Stimulated activated CD4-positive, alpha-beta T cell treated with anti-CD3 and anti-CD28 coated beads, Interleukin-1b, Interleukin-23, amount 100 ng/mL, for 1 hour (primary cell): ENCODE data around the gene EML2.
"Not testable (repeated sequence)": the region's sequence is repeated elsewhere in the genome, so short reads cannot be mapped to it uniquely, and the experiment has no call there.

Source experiments
- DNase-seq, 2 donors: peaks; one replicate each; pipeline ENCODE4 v3.0.0-alpha.2; 2020; ENCODE audit warnings: low read depth in 2 of 2

The EML2 gene

GRCh38 chr19:45616704-45617017 is 22.5 kb downstream of the EML2 start:
- no peak for DNase-seq

- peak; percentile 47 to 68 for DNase-seq
Measured at GRCh38 chr19:45615795-45616703, 23.1 kb downstream of the EML2 start.

GRCh38 chr19:45615056-45615455 is 24.1 kb downstream of the EML2 start:
- DNase-seq: not testable (repeated sequence)

GRCh38 chr19:45613926-45614725 is 25.1 kb downstream of the EML2 start:
- DNase-seq: no peak

- DNase-seq: no peak
Measured at GRCh38 chr19:45608948-45609347, 30.2 kb downstream of the EML2 start.

DNA sequence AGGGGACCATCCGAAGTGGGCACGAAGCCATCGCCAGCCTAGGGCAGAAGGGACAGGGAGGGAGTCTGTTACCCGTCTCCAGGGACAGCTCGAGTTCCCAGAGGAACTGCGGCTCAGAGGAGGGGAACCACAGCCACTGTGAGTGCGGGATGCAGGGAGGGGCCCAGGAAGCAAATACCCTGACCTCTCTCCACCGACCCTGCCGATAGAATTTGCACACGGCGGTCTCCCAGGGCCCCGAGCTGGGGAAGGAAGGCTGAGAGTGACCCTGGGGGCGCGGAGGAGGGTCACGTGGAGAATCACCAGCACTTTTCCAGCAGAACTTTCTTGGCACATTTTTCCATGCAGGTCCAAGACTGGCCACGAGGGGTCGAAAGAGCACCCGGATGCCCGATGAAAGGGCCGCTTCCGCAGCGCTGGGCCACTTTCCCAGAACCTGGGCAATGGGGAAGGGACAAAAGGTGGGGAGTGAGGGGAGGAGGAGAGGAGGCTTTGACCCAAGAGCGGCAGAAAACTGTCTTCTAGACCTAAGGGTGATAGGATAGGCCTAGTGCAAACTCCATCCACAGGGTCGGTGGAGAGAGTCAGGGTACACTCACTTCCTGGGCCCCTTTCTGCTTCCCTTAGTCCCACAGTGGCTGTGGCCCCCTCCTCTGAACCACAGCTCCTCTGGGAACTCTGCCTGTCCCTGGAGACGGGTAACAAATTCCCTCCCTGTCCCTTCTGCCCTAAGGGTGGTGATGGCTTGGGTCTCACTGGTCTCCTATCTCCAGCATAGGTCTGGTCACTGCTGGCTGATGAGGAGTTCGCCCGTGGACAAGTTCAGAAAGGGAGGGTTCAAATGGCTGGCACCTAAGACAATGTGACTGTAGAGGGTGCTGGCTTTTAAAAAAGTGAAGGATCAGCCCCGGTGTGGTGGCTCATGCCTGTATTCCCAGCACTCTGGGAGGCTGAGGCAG is 31.8 kb downstream of the EML2 start:
- DNase-seq: no peak

DNA sequence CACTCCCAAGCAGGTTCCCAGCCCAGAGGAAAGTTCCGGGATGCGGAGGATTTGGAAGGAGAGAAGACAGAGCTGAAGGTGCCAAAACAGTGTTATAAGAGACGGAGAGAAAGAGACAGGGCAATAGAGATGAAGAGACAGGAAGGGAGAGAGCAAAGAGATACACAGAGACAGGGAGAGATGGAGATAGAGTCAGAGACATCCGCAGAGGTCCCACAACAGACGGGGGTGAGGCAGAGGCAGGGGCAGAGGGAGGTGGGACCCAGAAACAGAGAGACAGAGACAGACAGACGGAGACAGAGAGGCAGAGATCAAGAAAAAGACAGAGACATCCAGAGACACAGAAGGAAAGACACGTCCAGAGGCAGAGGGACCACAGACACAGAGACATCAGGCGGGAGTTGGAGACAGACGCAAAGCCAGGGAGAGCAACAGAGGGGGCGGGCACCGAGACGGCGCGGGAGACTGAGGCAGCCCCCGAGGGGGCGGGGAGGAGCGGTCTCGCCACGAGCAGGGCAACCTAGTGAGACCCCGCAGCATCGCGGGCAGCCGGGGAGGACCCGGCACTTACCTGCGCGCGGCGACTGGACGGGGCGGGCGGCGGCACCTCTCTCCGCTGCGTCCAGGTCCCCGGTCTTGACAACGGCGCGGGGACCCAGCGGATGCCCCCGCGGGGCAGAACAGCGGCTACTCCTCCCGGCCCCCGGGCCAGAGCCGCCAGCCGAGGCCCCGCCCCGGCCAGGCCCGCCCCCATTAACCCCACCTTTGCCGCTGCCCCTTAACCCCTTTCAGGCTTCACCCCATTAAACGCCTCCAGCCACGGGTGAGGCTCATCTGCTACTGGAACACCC is 37.4 kb downstream of the EML2 start, which contains the start of gene GPR4:
TSS of gene GPR4 (minus strand) at position 689 of the 851 bp plus-strand sequence. CDS start 10,346 bp downstream, outside the sequence.
- no peak for DNase-seq

GRCh38 chr19:45601115-45601514 is 38.1 kb downstream of the EML2 start:
- no peak for DNase-seq

DNA sequence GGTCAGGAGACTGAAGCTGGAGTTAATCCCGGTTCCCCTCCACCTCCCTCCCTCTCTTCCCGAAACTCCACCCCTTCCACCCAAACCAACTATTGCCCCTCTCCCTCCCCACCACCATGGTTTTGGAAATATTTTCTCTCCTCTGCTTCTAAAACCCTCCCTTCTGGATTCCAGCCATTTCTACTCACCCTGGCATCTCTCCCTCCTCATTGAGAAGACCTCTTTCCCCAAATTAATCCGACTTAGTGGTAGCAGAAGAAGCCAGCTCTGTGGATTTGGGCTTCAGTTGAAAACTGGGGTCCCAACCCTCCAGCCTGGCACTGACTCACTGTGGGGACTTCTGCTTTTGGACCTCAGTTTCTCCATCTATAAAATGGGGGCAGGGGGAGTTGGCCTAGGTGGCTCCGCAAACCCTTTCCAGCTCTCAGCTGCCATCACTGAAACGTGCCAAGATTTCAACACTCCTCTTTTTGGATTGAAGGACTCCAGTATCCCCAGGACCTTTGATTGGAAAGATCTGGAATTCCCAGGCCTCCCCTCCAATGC is 38.8 kb downstream of the EML2 start:
- no peak for DNase-seq

- DNase-seq: no peak
Measured at GRCh38 chr19:45599286-45599685, 39.9 kb downstream of the EML2 start.

GRCh38 chr19:45598267-45599001 is 40.8 kb downstream of the EML2 start:
- no peak for DNase-seq

DNA sequence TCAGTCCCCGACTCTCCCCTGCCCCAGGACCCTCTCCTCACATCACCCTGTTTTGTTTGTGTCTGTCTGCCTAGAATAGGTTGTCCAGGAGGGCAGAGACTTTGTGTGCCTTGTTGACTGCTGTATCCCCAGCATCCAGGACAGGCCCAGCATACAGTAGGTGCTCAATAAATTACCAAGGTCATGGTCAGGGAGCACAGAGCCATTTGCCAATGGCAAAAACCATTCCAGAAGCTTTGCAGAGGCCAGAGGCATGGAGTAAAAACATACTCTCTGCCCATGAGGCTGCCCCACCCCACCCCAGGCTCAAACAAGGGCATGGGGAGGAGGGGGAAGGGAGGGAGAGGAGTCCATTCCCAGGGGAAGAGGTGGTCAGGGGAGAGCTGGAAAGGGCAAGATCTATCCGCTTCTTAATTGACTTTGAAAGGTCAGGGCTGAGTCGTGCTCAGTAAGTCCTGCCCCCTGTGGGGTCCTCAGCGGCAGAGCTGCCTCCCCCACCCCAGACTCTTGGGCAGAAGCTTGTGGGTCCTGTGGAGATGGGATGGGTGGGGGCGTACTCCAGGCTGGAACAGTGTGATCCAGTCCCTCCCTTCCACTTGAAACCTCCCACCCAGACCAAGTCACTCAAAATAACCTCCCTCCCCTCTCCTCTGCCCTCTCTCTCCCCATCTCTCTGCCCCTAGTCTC is 41.6 kb downstream of the EML2 start:
- no peak for DNase-seq

GRCh38 chr19:45595814-45596213 is 43.4 kb downstream of the EML2 start:
- DNase-seq: no peak

DNA sequence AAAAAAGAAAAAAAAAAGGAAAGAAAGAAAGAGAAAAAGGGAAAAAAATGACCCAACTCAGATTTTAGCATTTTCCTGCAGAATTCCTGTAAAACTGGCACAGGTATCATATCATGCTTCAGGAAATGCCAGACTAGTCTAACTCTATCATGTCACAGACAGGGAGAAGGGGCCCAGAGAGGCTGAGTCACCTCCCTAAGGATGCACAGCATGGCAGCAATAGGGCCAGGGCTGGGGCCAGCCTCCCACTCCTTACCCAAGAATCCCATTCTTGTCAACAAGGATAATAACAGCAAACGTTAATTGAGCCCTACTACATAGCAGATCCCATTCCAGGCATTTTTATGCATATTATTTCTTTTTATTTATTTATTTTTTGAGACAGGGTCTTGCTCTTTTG is 45.7 kb downstream of the EML2 start:
- DNase-seq: no peak

DNA sequence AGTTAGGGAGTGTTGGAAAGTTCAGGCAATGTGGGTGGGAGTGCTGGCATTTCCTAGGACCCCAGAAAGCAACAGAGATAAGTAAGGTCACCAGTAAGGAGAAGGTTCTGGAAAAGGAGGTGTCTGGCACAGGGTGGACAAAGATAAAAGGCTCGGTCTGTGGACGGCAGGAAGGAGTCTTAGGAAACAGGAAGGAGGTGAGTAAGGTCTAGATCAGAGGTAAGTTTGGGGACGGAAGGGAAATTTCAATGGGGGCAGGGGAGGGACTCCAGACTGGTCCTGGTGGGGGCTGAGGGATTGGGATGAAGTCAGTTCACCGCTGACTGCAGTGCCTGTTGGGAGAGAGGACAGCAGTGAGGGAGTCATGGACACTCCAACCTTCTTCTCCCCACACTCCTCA is 46.8 kb downstream of the EML2 start:
- DNase-seq: no peak

DNA sequence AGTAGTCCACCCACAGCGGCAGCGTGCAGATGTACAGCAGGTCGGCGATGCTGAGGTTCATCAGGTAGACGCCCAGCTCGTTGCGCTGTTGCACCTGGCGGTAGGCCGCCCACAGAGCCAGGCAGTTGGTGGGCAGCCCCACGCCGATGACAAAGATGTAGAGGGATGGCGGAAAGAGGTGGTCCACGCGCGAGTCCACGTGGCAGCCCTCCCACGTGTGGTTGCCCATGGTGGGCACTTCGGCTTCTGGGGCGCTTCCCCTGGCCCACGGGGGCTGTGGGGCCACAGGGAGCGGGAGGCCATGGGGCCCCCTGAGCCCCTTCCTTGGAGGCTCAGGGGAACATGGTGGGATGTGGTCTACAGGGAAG is 47.6 kb downstream of the EML2 start:
- no peak for DNase-seq

DNA sequence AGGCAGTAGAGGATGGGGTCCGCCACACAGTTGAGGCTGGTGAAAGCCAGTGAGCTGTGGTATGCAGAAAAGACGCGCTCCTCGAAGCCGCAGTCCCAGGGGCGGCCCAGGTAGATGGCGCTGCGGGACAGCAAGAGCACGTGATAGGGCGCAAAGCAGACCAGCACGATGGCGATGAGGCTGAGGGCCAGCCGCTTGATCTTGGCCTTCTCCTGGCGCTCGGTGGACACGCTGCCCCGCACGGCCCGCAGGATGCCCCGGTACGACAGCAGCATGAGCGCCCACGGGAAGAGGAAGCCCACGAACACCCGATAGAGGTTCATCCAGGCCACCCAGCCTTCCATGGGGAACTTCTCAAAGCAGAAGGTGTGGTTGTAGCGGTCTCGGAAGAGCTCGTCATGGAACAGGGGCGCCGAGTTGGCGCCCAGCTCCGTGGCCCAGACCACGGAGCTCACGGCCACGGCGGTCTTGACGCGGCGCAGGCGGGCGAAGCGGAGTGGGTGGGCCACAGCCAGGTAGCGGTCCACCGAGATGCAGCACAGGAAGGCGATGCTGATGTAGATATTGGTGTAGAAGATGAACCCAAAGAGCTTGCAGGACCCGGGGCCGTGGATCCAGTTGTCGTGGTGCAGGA is 48.1 kb downstream of the EML2 start:
- DNase-seq: no peak

DNA sequence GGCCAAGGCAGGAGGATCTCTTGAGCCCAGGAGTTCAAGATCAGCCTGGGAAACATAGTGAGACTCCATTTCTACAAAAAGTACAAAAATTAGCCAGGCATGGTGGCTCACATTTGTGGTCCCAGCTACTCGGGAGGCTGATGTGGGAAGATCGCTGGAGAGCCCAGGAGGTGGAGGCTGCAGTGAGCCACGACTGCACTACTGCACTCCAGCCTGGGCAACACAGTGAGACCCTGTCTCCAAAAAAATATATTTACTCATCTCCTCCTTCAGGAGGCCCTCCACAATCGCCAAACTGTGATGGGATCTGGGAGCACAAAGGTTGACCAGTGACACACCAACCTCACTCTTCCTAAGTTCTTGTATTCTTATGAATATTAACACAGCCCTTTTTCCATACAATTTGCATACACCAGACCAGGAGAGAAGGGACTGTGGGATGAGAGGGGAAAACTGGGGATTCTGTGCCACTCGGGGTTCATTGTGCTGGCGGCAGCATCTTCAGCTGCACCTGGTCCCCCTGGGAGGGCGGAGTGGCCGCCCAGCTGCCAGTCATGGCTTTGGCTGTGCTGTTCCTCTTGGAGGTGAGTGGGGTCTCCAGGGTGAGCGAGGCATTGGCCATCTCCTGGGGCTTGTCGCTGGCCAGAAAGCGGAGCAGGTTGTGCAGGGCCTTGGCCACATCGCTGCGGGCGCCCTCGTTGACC is 48.7 kb downstream of the EML2 start:
- DNase-seq: no peak
